ENCODE measurements around the gene ZNF330.

DNA sequence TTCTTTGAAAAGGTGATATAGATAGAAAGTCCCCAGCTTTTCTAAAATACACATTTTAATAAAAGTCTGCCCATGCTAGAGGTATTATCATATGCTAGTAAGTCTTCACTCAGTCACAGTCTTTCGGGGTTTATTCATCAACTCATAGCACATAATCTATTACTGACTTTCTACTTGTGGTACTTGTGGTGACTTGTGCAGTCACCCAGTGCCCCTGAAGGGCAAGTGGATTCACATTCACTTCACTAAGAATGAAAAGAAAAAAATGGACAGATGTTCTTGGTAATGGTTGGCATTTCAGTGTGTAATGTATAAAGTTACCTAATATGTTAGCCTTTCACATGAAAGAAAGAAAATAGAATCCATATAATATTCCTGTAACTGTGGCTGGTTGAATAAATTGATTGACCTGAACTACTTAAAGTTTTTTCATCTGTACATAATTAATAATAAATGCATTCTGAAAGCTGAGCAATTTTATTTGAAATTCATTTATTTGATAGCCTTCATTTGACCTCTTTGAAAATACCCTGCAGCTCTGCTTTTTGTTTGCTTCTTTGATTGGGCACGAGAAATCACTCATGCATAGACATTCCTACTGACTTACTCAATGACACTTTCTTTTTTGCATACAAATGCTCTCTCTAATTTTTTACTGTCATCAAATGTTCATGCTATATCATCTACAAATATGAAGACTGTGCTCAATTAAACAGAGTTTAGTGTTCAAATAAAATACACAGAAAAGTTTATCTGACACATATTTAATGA is 39.5 kb upstream of the ZNF330 start:
- TF ChIP-seq, protein P1, sequence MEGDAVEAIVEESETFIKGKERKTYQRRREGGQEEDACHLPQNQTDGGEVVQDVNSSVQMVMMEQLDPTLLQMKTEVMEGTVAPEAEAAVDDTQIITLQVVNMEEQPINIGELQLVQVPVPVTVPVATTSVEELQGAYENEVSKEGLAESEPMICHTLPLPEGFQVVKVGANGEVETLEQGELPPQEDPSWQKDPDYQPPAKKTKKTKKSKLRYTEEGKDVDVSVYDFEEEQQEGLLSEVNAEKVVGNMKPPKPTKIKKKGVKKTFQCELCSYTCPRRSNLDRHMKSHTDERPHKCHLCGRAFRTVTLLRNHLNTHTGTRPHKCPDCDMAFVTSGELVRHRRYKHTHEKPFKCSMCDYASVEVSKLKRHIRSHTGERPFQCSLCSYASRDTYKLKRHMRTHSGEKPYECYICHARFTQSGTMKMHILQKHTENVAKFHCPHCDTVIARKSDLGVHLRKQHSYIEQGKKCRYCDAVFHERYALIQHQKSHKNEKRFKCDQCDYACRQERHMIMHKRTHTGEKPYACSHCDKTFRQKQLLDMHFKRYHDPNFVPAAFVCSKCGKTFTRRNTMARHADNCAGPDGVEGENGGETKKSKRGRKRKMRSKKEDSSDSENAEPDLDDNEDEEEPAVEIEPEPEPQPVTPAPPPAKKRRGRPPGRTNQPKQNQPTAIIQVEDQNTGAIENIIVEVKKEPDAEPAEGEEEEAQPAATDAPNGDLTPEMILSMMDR (IDR thresholded peaks at IDR 0.05) = no peak
- TF ChIP-seq POLR2A (IDR thresholded peaks at IDR 0.05) (no peak), POLR2AphosphoS5 (IDR thresholded peaks at IDR 0.05; ENCODE audit: insufficient read depth in 1 of 2, low read depth in 1 of 2) (no peak)

All from vagina (tissue), 2 donors.